Parathyroid adenoma (tissue), 2 donors: ENCODE results near the gene MYOD1.

Source experiments
- H2AFZ ChIP-seq: fragments of 300-600 bp; sonication (generic); one replicate; pipeline ENCODE4 v1.7.0; 2017; ENCODE audit warnings: antibody characterized with exemption, mild to moderate bottlenecking
- H3K27ac ChIP-seq: fragments of 300-600 bp; sonication (generic); one replicate; pipeline ENCODE4 v1.7.0; 2017
- H3K27me3 ChIP-seq: fragments of 300-600 bp; sonication (generic); one replicate; pipeline ENCODE4 v1.7.0; 2017; ENCODE audit warnings: low read length; ENCODE audit not compliant: control insufficient read depth, insufficient read depth
- H3K36me3 ChIP-seq: fragments of 300-600 bp; sonication (generic); one replicate; pipeline ENCODE4 v1.7.0; 2017; ENCODE audit warnings: low read length; ENCODE audit not compliant: control insufficient read depth, insufficient read depth
- H3K4me1 ChIP-seq: fragments of 300-600 bp; sonication (generic); one replicate; pipeline ENCODE4 v1.7.0; 2017; ENCODE audit warnings: control low read depth
- H3K4me2 ChIP-seq: fragments of 300-600 bp; sonication (generic); one replicate; pipeline ENCODE4 v1.7.0; 2017; ENCODE audit warnings: low read length
- H3K4me3 ChIP-seq: fragments of 300-600 bp; sonication (generic); one replicate; pipeline ENCODE4 v1.7.0; 2017; ENCODE audit warnings: low read depth, low read length
- H3K79me2 ChIP-seq: fragments of 300-600 bp; sonication (generic); one replicate; pipeline ENCODE4 v1.7.0; 2017; ENCODE audit warnings: control low read depth
- H3K9ac ChIP-seq: fragments of 300-600 bp; sonication (generic); one replicate; pipeline ENCODE4 v1.7.0; 2017; ENCODE audit warnings: mild to moderate bottlenecking
- H3K9me3 ChIP-seq: fragments of 300-600 bp; sonication (generic); one replicate; pipeline ENCODE4 v1.7.0; 2017; ENCODE audit warnings: low read length; ENCODE audit not compliant: control insufficient read depth
- TF ChIP-seq, protein P1 (sequence below): fragments of 300-600 bp; sonication (generic); IDR thresholded peaks from one replicate; pipeline ENCODE4 v1.7.0; 2017; ENCODE audit warnings: antibody characterized with exemption, mild to moderate bottlenecking
- donor health status: primary hyperparathyroidism.

Gene MYOD1

DNA sequence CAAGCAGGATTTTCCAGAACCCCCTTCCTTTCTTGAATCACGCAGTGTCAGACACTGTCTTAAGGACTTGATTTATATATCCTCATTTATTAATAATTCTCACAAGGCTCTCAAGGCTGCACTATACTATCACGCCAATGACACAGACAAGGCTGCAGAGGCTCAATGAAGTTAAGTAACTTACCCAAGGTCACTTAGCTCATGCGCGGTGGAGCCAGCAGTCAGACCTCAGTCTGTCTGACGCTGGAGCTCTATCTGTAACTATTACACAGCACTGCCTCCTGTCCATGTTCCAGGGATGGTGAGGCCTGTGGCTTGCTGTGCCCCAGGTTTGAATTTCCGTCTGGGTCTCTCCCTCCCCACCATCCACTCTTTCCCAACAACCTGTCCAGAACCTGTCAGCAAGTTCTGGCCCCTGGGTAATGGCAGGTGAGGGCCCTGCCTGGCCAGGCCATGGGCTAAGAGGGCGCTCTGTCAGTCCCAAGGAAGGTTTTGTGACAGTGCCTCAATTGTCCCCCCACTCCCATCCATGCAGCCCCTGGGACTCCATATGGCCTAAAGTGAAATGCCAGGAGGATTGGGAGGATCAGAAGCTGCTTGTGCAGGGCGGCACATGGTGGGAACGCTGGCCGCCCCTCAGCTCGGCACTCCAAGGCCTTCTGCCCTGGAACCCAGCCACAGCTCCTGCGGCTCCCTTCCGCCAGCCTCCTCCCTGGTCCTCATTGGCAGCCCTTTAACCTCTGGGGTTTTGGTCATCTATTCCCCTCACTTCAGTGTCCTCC is 23.8 kb downstream of the MYOD1 start:
- Histone ChIP-seq H2AFZ (no peak overlapping the region), H3K9me3 (no peaks in the 10 kb centered on the region), H3K9ac (no peak overlapping the region), H3K4me2 (no peak overlapping the region), H3K27ac (no peak overlapping the region), H3K79me2 (no peaks in the 10 kb centered on the region), H3K4me3 (no peak overlapping the region), H3K36me3 (no peaks in the 10 kb centered on the region), H3K4me1 (no peaks in the 10 kb centered on the region), H3K27me3 (no peaks in the 10 kb centered on the region)
- TF ChIP-seq, protein P1, sequence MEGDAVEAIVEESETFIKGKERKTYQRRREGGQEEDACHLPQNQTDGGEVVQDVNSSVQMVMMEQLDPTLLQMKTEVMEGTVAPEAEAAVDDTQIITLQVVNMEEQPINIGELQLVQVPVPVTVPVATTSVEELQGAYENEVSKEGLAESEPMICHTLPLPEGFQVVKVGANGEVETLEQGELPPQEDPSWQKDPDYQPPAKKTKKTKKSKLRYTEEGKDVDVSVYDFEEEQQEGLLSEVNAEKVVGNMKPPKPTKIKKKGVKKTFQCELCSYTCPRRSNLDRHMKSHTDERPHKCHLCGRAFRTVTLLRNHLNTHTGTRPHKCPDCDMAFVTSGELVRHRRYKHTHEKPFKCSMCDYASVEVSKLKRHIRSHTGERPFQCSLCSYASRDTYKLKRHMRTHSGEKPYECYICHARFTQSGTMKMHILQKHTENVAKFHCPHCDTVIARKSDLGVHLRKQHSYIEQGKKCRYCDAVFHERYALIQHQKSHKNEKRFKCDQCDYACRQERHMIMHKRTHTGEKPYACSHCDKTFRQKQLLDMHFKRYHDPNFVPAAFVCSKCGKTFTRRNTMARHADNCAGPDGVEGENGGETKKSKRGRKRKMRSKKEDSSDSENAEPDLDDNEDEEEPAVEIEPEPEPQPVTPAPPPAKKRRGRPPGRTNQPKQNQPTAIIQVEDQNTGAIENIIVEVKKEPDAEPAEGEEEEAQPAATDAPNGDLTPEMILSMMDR = no peak

DNA sequence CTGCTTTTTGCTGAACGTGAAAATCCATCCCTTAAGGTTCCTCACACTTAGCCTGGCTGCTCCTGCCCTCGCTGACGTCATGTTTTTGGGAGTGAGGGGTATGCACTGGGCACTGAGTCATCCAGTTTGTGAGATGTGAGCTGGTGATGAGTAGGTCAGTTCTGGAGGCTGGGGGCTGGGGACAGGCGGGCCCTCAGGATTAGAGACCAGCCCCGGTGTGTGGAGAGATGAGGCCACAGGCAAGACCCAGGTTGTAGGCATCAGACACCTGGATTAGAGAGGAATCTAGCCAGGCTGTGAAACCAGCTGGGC is 24.4 kb downstream of the MYOD1 start:
- H3K9me3 ChIP-seq = no peaks in the 10 kb centered on the region
- no peak overlapping the region for H3K27ac ChIP-seq
- no peaks in the 10 kb centered on the region for H3K36me3 ChIP-seq
- TF ChIP-seq, protein P1 = no peak
- H2AFZ ChIP-seq = no peak overlapping the region
- H3K4me1 ChIP-seq = no peaks in the 10 kb centered on the region
- H3K9ac ChIP-seq = no peak overlapping the region
- H3K79me2 ChIP-seq = no peaks in the 10 kb centered on the region
- H3K4me2 ChIP-seq = no peak overlapping the region
- no peak overlapping the region for H3K4me3 ChIP-seq
- H3K27me3 ChIP-seq = no peaks in the 10 kb centered on the region

DNA sequence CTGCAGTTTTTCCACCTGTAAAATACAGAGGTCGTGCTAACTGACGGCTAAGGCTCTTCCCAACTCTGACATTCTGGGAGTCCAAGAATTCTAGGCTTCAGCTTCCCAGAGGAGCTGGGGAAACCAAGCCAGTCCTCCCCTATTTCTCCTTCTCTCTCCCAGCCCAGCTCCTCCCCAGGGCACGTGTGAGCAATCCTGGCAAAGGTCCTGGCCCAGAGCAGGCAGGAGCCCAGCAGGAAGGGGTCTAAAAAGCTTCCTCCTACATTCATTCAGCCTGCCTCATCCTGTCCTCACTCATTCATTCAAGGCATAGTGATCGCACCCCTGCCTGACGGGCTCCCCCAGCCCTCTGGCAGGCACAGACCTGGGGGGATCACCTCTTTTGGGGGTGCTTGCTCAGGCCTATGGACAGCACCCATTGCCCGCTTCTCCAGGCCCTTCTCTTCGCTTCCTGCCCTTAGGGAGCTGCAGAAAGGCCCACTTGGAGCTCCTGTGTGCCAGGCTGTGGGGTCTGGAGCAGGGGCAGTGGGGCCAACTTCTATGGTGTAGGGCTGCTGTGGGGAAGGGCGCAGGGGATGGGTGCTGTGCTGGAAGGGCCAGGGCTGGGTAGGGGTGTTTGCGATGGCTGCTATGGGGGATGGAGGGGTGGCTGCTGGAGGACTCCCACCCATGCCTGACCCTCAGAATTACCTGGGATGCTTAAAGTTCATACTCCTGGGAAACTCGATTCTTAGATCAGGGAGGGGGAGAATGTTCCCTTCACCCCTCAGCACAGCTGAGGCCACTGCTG is 25.0 kb downstream of the MYOD1 start:
- TF ChIP-seq, protein P1 = no peak
- no peaks in the 10 kb centered on the region for H3K36me3 ChIP-seq
- H3K27me3 ChIP-seq = no peaks in the 10 kb centered on the region
- H3K9ac ChIP-seq = no peak overlapping the region
- no peak overlapping the region for H2AFZ ChIP-seq
- no peaks in the 10 kb centered on the region for H3K79me2 ChIP-seq
- H3K4me3 ChIP-seq = no peak overlapping the region
- no peak overlapping the region for H3K4me2 ChIP-seq
- no peaks in the 10 kb centered on the region for H3K9me3 ChIP-seq
- H3K4me1 ChIP-seq = no peaks in the 10 kb centered on the region
- no peak overlapping the region for H3K27ac ChIP-seq

DNA sequence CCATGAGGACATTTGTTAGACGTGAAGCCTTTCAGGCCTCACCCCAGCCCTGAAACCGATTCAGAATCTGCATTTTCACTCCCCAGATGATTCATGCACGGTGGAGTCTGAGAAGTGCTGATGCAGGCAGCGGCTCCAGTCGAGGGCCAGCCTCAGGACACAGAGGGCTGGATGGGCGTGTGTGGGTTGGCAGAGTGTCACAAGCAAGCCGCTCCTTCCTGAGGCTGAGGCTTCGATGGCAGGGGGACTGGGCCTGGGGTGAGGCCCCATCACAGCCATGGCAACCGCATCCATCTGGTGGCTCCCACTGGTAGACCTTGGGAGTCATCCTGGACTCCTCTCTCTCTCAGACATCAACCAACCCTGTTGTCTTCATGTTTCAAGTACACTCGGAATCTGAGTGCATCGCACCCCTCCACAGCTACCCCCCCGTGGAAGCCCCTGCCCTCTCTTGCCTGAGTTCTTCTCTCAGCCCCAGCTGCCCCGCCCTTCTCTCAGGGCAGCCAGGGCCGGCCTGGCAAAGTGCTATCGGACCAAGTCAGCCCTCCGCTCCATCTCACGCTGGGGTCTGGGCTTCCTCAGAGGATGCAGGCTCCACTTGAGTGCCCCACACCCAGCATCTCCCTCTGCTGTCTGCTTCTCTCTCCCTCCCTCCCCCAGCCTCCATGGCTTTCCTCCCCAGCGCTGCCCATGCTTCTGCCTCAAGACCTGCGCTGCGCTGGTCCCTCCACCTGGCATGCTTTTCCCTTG is 25.8 kb downstream of the MYOD1 start:
- no peaks in the 10 kb centered on the region for H3K27me3 ChIP-seq
- no peak overlapping the region for H2AFZ ChIP-seq
- no peaks in the 10 kb centered on the region for H3K4me1 ChIP-seq
- no peak overlapping the region for H3K4me3 ChIP-seq
- no peak overlapping the region for H3K4me2 ChIP-seq
- H3K27ac ChIP-seq = no peak overlapping the region
- no peak overlapping the region for H3K9ac ChIP-seq
- H3K79me2 ChIP-seq = no peaks in the 10 kb centered on the region
- no peaks in the 10 kb centered on the region for H3K9me3 ChIP-seq
- H3K36me3 ChIP-seq = no peaks in the 10 kb centered on the region
- TF ChIP-seq, protein P1 = no peak
